Measurements from ENCODE around the gene SLC24A4. TPM values are rescaled to one million over a fixed set of nuclear protein-coding genes. Genes with fewer than 3 reads are reported as not detected.

SLC24A4 gene
- total and polyA plus RNA-seq, 2 donors (not counting 3 experiments of a cell fraction or from before 2014, with no cell fraction given) = 0.07 to 0.08 TPM

DNA sequence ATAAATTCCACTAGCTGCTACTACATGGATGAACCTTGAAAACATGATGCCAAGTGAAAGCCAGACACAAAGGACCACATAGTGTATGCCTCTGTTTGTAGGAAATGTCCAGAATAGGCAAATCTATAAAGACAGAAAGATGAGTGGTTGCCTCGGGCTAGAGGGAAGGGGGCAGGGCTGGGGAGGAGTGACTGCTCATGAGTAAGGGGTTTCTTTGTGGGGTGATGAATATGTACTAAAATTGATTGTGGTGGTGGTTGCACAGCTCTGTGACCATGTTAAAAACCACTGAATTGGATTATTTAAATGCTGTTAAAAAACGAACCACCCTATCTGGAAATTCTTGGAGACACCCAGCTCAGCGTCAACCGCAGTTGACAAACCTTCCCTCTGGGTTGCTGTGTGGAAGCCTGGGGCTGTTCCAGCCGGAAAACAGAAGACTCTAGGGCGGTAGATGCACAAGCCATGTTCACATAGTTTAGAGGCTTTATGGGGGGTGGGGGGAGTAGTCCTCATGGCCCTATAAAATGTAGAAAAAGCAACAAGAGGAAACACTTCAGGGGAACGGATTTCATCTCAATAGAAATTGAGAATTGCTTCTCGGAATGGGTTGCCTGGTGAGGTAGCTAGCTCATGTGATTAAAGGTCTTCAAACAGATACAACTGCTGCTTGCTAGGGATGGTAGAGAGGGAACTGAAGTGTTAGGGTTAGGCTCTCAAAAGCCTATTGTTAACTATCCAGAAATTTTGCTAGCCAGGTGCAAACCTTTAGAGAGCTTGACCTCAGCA lies 220.0 kb downstream of the SLC24A4 start:
- dilution Hi-C loops (cut with MboI; ENCODE audit: extremely low pct_ligation_motif_present, low sequenced_read_pairs) = no loop called here

More for the DNA sequence above, 220.0 kb downstream of the SLC24A4 start:
- FAIRE-seq (no peak), DNase-seq (ENCODE audit: low read depth, low spot score) (no peak)
- Histone ChIP-seq H3K9me1 (replicated peaks; ENCODE audit: control insufficient read depth, extremely low read depth, insufficient read depth, low read length) (no peaks in the 10 kb centered on the region), H3K79me2 (ENCODE audit: control insufficient read depth, insufficient read depth, low read length) (peaks cover 8% of the 10 kb centered on the region), H3K4me1 (ENCODE audit: control insufficient read depth, extremely low read depth, insufficient read depth, low read length) (peaks cover 26% of the 10 kb centered on the region), H3K9me3 (replicated peaks; ENCODE audit: control insufficient read depth, insufficient read depth, low read length) (no peaks in the 10 kb centered on the region), H3K9ac (replicated peaks; ENCODE audit: extremely low read depth, insufficient read depth, low read length) (no peak overlapping the region), H3K27ac (ENCODE audit: insufficient read depth, low read depth, low read length) (no peak overlapping the region), H2AFZ (ENCODE audit: low read depth, low read length) (no peak overlapping the region), H3K27me3 (ENCODE audit: control insufficient read depth in 2 of 2, insufficient read depth in 2 of 2, low read length in 2 of 2) (no peaks in the 10 kb centered on the region), H3K4me3 (replicated peaks in 1 of 3; ENCODE audit: insufficient read depth in 1 of 3, low read depth in 1 of 3, low read length in 3 of 3) (no peak overlapping the region), H3K4me2 (ENCODE audit: insufficient read depth, low read length) (no peak overlapping the region), H4K20me1 (replicated peaks; ENCODE audit: control insufficient read depth, extremely low read depth, insufficient read depth, low read length) (peaks cover 2% of the 10 kb centered on the region), H3K36me3 (ENCODE audit: control insufficient read depth in 2 of 2, extremely low read depth in 1 of 2, insufficient read depth in 2 of 2, low read length in 2 of 2) (no peaks in the 10 kb centered on the region)
- intact Hi-C loops (cut with micrococcal nuclease) = loop anchor here (5.0 kb wide), 1 partner anchor 1036 kb away; no protein-coding TSS in a partner anchor
- no TSS peak for BruUV-seq (replicated peaks)
- CTCF ChIA-PET = no interaction called here
- POLR2A ChIA-PET = interaction anchor here (0.7 kb wide), 1 partner anchor 576 kb away, joined by 3 read pairs; no protein-coding TSS in a partner anchor
- TF ChIP-seq POLR2AphosphoS5 (IDR thresholded peaks at IDR 0.05; ENCODE audit: insufficient read depth, low read depth, low read length) (no peak), EZH2 (IDR thresholded peaks at IDR 0.05; ENCODE audit: borderline replicate concordance, low read depth, low read length, severe bottlenecking) (no peak), JUN (IDR thresholded peaks at IDR 0.05; ENCODE audit: borderline replicate concordance, insufficient read depth, insufficient read length, low read depth) (no peak), CTCF (IDR thresholded peaks at IDR 0.05; ENCODE audit: extremely low read depth in 1 of 2, insufficient read depth in 1 of 2, low read depth in 1 of 2, low read length in 2 of 2) (no peak)

Measured in endothelial cell of umbilical vein (primary cell).